Neural progenitor cell (in vitro differentiated cells): Measurements from ENCODE around the gene MCCC2.
"Not testable (repeated sequence)": the region's sequence is repeated elsewhere in the genome, so short reads cannot be mapped to it uniquely, and the experiment has no call there.

Experiments
- CTCF ChIP-seq: fragments of 200-600 bp; sonication (generic); IDR thresholded peaks from 2 replicates; pipeline ENCODE4 v1.5.1; 2017; ENCODE audit warnings: antibody characterized with exemption, mild to moderate bottlenecking
- EZH2 ChIP-seq: fragments of 200-600 bp; sonication (generic); IDR thresholded peaks from 2 replicates; pipeline ENCODE4 v1.6.1; 2017; ENCODE audit warnings: antibody characterized with exemption, mild to moderate bottlenecking, moderate library complexity

GRCh38 chr5:71550885-71551284 is 36.3 kb upstream of the MCCC2 start:
- TF ChIP-seq CTCF, EZH2: not testable (repeated sequence)
